ENCODE measurements around the gene P4HA2.

The P4HA2 gene

DNA sequence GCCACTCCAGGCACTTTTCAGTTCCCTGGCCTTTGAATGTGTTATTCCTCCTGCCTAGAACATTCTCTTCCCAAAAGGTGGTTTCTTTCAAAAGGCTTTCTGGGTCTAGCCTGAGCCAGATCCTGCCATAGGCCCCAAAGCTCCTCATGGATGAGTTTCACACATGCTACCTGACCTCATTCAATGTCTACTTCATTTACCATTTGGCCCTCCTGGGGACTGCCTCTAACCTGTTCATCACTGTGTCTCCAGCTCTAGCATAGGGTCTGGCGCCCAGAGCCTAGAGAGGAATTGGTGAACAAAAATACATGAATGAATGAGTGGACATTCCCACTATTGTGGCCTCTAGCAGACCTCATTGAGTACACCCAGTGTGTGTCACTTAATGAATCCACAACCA is 5.4 kb upstream of the P4HA2 start:
- Histone ChIP-seq H3K9me2 (replicated peaks; ENCODE audit: insufficient read depth, low read length) (no peaks in the 10 kb centered on the region), H2AFZ (ENCODE audit: low read depth, low read length, severe bottlenecking) (no peak overlapping the region), H3K4me3 (ENCODE audit: insufficient read depth, low read length, poor library complexity, severe bottlenecking) (no peak overlapping the region), H3K27me3 (ENCODE audit: low read length) (no peaks in the 10 kb centered on the region), H3F3A (ENCODE audit: insufficient read depth) (no peaks in the 10 kb centered on the region), H3K9me3 (ENCODE audit: insufficient read depth, low read length) (no peaks in the 10 kb centered on the region), H3K9ac (ENCODE audit: low read length) (no peak overlapping the region), H3K4me2 (ENCODE audit: low read depth, low read length, poor library complexity, severe bottlenecking) (no peak overlapping the region), H3K79me2 (ENCODE audit: insufficient read depth, low read length) (no peaks in the 10 kb centered on the region), H4K20me1 (ENCODE audit: low read depth, low read length) (no peaks in the 10 kb centered on the region), H3K27ac (ENCODE audit: low read depth, low read length) (no peak overlapping the region), H3K36me3 (ENCODE audit: low read length) (no peaks in the 10 kb centered on the region)
- TF ChIP-seq, protein P1, sequence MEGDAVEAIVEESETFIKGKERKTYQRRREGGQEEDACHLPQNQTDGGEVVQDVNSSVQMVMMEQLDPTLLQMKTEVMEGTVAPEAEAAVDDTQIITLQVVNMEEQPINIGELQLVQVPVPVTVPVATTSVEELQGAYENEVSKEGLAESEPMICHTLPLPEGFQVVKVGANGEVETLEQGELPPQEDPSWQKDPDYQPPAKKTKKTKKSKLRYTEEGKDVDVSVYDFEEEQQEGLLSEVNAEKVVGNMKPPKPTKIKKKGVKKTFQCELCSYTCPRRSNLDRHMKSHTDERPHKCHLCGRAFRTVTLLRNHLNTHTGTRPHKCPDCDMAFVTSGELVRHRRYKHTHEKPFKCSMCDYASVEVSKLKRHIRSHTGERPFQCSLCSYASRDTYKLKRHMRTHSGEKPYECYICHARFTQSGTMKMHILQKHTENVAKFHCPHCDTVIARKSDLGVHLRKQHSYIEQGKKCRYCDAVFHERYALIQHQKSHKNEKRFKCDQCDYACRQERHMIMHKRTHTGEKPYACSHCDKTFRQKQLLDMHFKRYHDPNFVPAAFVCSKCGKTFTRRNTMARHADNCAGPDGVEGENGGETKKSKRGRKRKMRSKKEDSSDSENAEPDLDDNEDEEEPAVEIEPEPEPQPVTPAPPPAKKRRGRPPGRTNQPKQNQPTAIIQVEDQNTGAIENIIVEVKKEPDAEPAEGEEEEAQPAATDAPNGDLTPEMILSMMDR (IDR thresholded peaks at IDR 0.05; ENCODE audit: insufficient read depth, low read length, poor library complexity, severe bottlenecking): no peak
- TF ChIP-seq EZH2phosphoT487 (conservative IDR thresholded peaks at IDR 0.05; ENCODE audit: low read length): no peak

DNA sequence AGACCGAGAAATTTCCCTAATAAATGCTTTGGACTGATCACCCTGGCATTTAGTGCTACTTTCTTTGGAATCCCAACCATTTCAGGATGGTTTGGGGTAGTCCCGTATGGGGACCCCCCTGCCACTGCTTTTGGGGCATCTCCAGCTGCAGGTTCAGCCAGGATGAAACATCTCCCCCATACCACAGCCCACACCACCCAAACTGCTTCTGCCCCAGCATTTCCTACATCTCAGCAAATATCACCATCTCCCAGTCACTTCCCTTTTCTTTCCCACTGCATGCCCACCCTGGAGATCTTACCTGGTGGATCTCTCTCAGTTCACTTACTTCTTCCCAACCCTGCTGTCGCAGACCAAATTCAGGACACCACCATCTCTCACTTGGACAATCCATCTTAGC is 4.8 kb upstream of the P4HA2 start:
- H3K9me2 ChIP-seq (replicated peaks; ENCODE audit: insufficient read depth, low read length): no peaks in the 10 kb centered on the region
- no peaks in the 10 kb centered on the region for H3K9me3 ChIP-seq (ENCODE audit: insufficient read depth, low read length)
- TF ChIP-seq, protein P1 (IDR thresholded peaks at IDR 0.05; ENCODE audit: insufficient read depth, low read length, poor library complexity, severe bottlenecking): no peak
- no peak for TF ChIP-seq EZH2phosphoT487 (conservative IDR thresholded peaks at IDR 0.05; ENCODE audit: low read length)
- H3K27ac ChIP-seq (ENCODE audit: low read depth, low read length): no peak overlapping the region
- no peak overlapping the region for H3K9ac ChIP-seq (ENCODE audit: low read length)
- no peaks in the 10 kb centered on the region for H3K79me2 ChIP-seq (ENCODE audit: insufficient read depth, low read length)
- no peaks in the 10 kb centered on the region for H3K36me3 ChIP-seq (ENCODE audit: low read length)
- H3K4me2 ChIP-seq (ENCODE audit: low read depth, low read length, poor library complexity, severe bottlenecking): no peak overlapping the region
- no peak overlapping the region for H3K4me3 ChIP-seq (ENCODE audit: insufficient read depth, low read length, poor library complexity, severe bottlenecking)
- no peaks in the 10 kb centered on the region for H3K27me3 ChIP-seq (ENCODE audit: low read length)
- H3F3A ChIP-seq (ENCODE audit: insufficient read depth): no peaks in the 10 kb centered on the region
- H2AFZ ChIP-seq (ENCODE audit: low read depth, low read length, severe bottlenecking): no peak overlapping the region
- H4K20me1 ChIP-seq (ENCODE audit: low read depth, low read length): no peaks in the 10 kb centered on the region

DNA sequence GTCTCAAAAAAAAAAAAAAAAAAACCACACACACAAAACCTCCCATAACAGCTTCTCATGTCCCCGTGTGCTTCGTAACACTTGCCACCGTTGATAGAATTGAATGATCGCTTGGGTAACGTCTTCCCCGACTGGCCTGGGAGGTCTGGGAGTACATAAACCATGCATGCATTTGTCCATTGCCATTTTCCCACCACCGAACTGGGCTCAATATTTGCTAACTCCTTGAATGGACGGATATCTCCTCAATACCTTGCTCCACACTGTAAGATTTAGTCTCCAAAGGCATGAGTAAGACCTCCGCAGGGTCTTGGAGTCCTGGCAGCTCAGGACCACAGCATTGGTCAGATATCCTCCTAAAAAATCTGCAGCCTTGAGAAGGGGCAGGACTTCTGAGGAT is 3.2 kb upstream of the P4HA2 start:
- H3F3A ChIP-seq (ENCODE audit: insufficient read depth): no peaks in the 10 kb centered on the region
- H3K4me3 ChIP-seq (ENCODE audit: insufficient read depth, low read length, poor library complexity, severe bottlenecking): no peak overlapping the region
- no peaks in the 10 kb centered on the region for H3K27me3 ChIP-seq (ENCODE audit: low read length)
- H3K9ac ChIP-seq (ENCODE audit: low read length): no peak overlapping the region
- H3K27ac ChIP-seq (ENCODE audit: low read depth, low read length): no peak overlapping the region
- no peak overlapping the region for H2AFZ ChIP-seq (ENCODE audit: low read depth, low read length, severe bottlenecking)
- H4K20me1 ChIP-seq (ENCODE audit: low read depth, low read length): no peaks in the 10 kb centered on the region
- no peak overlapping the region for H3K4me2 ChIP-seq (ENCODE audit: low read depth, low read length, poor library complexity, severe bottlenecking)
- H3K36me3 ChIP-seq (ENCODE audit: low read length): no peaks in the 10 kb centered on the region
- H3K9me2 ChIP-seq (replicated peaks; ENCODE audit: insufficient read depth, low read length): no peaks in the 10 kb centered on the region
- TF ChIP-seq EZH2phosphoT487 (conservative IDR thresholded peaks at IDR 0.05; ENCODE audit: low read length): no peak
- TF ChIP-seq, protein P1 (IDR thresholded peaks at IDR 0.05; ENCODE audit: insufficient read depth, low read length, poor library complexity, severe bottlenecking): no peak
- no peaks in the 10 kb centered on the region for H3K79me2 ChIP-seq (ENCODE audit: insufficient read depth, low read length)
- H3K9me3 ChIP-seq (ENCODE audit: insufficient read depth, low read length): no peaks in the 10 kb centered on the region
